ENCODE measurements around the gene COLEC12. TPM values are rescaled to one million over a fixed set of nuclear protein-coding genes. Genes with fewer than 3 reads are reported as not detected.

COLEC12 gene
- total and polyA plus RNA-seq, 8 donors: 32.9 to 124 (median 103) TPM

- ATAC-seq: no peak
- intact Hi-C loops (cut with DNase I): no loop called here
- Histone ChIP-seq H3K36me3 (no peaks in the 10 kb centered on the region), H3K9me3 (peaks cover 0 to 2% of the 10 kb centered on the region in 2 donors), H3K27me3 (no peaks in the 10 kb centered on the region), H3K4me1 (peaks cover 0 to 14% of the 10 kb centered on the region in 2 donors), H3K4me3 (no peak overlapping the region), H3K27ac (no peak overlapping the region)
- DNase-seq: no peak
- TF ChIP-seq CTCF (IDR thresholded peaks at IDR 0.05): no peak
Observed at GRCh38 chr18:515838-516237, 15.3 kb upstream of the COLEC12 start.

- Histone ChIP-seq H3K4me3 (no peak overlapping the region), H3K27me3 (no peaks in the 10 kb centered on the region), H3K9me3 (peaks cover 0 to 2% of the 10 kb centered on the region in 2 donors), H3K4me1 (peaks cover 0 to 14% of the 10 kb centered on the region in 2 donors), H3K36me3 (no peaks in the 10 kb centered on the region), H3K27ac (no peak overlapping the region)
- TF ChIP-seq CTCF (IDR thresholded peaks at IDR 0.05): no peak
- DNase-seq (no peak), ATAC-seq (no peak)
- intact Hi-C loops (cut with DNase I): no loop called here
Observed at GRCh38 chr18:515156-515815, 14.8 kb upstream of the COLEC12 start.

- H3K27ac ChIP-seq: no peak overlapping the region
- TF ChIP-seq CTCF (IDR thresholded peaks at IDR 0.05): no peak
- no peak overlapping the region for H3K4me3 ChIP-seq
- H3K36me3 ChIP-seq: no peaks in the 10 kb centered on the region
- ATAC-seq: no peak
- intact Hi-C loops (cut with DNase I): no loop called here
- no peak for DNase-seq
- peaks cover 0 to 7% of the 10 kb centered on the region in 2 donors for H3K4me1 ChIP-seq
- H3K27me3 ChIP-seq: no peaks in the 10 kb centered on the region
- peaks cover 0 to 2% of the 10 kb centered on the region in 2 donors for H3K9me3 ChIP-seq
Observed at GRCh38 chr18:513826-514530, 13.5 kb upstream of the COLEC12 start.

- Histone ChIP-seq H3K36me3 (no peaks in the 10 kb centered on the region), H3K27ac (no peak overlapping the region), H3K9me3 (peaks cover 0 to 2% of the 10 kb centered on the region in 2 donors), H3K27me3 (no peaks in the 10 kb centered on the region), H3K4me3 (no peak overlapping the region), H3K4me1 (no peaks in the 10 kb centered on the region)
- intact Hi-C loops (cut with DNase I): no loop called here
- ATAC-seq (no peak), DNase-seq (no peak)
- no peak for TF ChIP-seq CTCF (IDR thresholded peaks at IDR 0.05)
Observed at GRCh38 chr18:512957-513356, 12.5 kb upstream of the COLEC12 start.

- intact Hi-C loops (cut with DNase I): loop anchor here in 1 of 2 donors (10.0 kb wide), 1 partner anchor 86 kb away; the partner anchor contains the start of gene CLUL1
- no peak for DNase-seq
- ATAC-seq: no peak
- peaks cover 0 to 2% of the 10 kb centered on the region in 2 donors for H3K9me3 ChIP-seq
- no peaks in the 10 kb centered on the region for H3K4me1 ChIP-seq
- no peaks in the 10 kb centered on the region for H3K27me3 ChIP-seq
- no peak overlapping the region for H3K4me3 ChIP-seq
- no peak overlapping the region for H3K27ac ChIP-seq
- TF ChIP-seq CTCF (IDR thresholded peaks at IDR 0.05): no peak
- H3K36me3 ChIP-seq: no peaks in the 10 kb centered on the region
Observed at GRCh38 chr18:508835-509234, 8.3 kb upstream of the COLEC12 start.
